ENCODE results near the gene SUSD4. TPM values are rescaled to one million over a fixed set of nuclear protein-coding genes. Genes with fewer than 3 reads are reported as not detected.

SUSD4 gene
- total and polyA plus RNA-seq, 2 of the 8 experiments (the other 6 are each of a cell fraction or from before 2014, with no cell fraction given) = 3.9 to 5.2 TPM

- WGBS, 2 experiments (ENCODE audit: extremely low coverage in 1 of 2, insufficient coverage in 1 of 2, insufficient read length in 1 of 2, insufficient replicate concordance in 2 of 2, low coverage in 1 of 2, low lambda C conversion rate in 2 of 2, missing lambda C conversion rate in 1 of 2) = 90% methylated on average over 6 of the region's 6 CpGs; no CpG with 5 or more reads in 1 of the 2 experiments
- Histone ChIP-seq H3K36me3 (ENCODE audit: control insufficient read depth in 2 of 4, insufficient read depth in 4 of 4, low read length in 3 of 4) (no peaks in the 10 kb centered on the region), H4K20me1 (replicated peaks in 1 of 2; ENCODE audit: control insufficient read depth in 1 of 2, insufficient read depth in 2 of 2, low read length in 2 of 2) (no peaks in the 10 kb centered on the region), H3K4me3 (ENCODE audit: extremely low read depth in 1 of 4, insufficient read depth in 2 of 4, low read depth in 3 of 4, low read length in 4 of 4) (no peak overlapping the region), H3K27me3 (replicated peaks in 1 of 4; ENCODE audit: control insufficient read depth in 3 of 4, extremely low read depth in 1 of 4, insufficient read depth in 3 of 4, low read length in 3 of 4) (no peaks in the 10 kb centered on the region; a peak in 1 of 7 replicates), H3K18ac (ENCODE audit: extremely low read depth, low read length) (no peak overlapping the region), H2BK12ac (ENCODE audit: low read depth, low read length) (no peak overlapping the region), H2BK120ac (replicated peaks; ENCODE audit: low read depth, low read length) (no peak overlapping the region), H3K27ac (ENCODE audit: low read depth, low read length) (no peak overlapping the region), H4K91ac (replicated peaks; ENCODE audit: insufficient read length, low read length) (no peak overlapping the region), H3K14ac (ENCODE audit: insufficient read length) (no peak overlapping the region), H3K56ac (replicated peaks; ENCODE audit: insufficient read length, low read depth, low read length) (no peak overlapping the region), H2AK5ac (ENCODE audit: low read depth, low read length) (no peak overlapping the region), H2BK20ac (ENCODE audit: low read length) (no peak overlapping the region), H3K79me2 (ENCODE audit: control insufficient read depth in 1 of 2, insufficient read depth in 2 of 2, low read length in 2 of 2) (no peaks in the 10 kb centered on the region), H3K9me3 (ENCODE audit: insufficient read depth in 2 of 2, low read depth in 1 of 2, low read length in 1 of 2) (no peaks in the 10 kb centered on the region), H3K23me2 (ENCODE audit: low read depth, low read length) (no peaks in the 10 kb centered on the region), H3K9ac (replicated peaks in 1 of 4; ENCODE audit: extremely low read depth in 1 of 4, low read depth in 3 of 4, low read length in 3 of 4) (no peak overlapping the region), H3K4ac (replicated peaks; ENCODE audit: insufficient read length, low read depth, low read length) (no peak overlapping the region), H4K8ac (ENCODE audit: extremely low read depth, insufficient read depth, low read length) (no peak overlapping the region), H3K4me1 (replicated peaks in 1 of 4; ENCODE audit: control insufficient read depth in 3 of 4, insufficient read depth in 4 of 4, low read length in 3 of 4) (peaks cover 0 to 1% (median 0%) of the 10 kb centered on the region in 4 experiments; a peak in 2 of 7 replicates), H2AFZ (ENCODE audit: low read length) (no peak overlapping the region), H3K4me2 (ENCODE audit: insufficient read depth in 1 of 2, low read depth in 2 of 2, low read length in 2 of 2) (no peak overlapping the region), H3K23ac (ENCODE audit: insufficient read length) (no peak overlapping the region), H2BK15ac (ENCODE audit: low read length) (no peak overlapping the region), H2BK5ac (ENCODE audit: low read depth, low read length) (no peak overlapping the region), H3K79me1 (ENCODE audit: low read depth, low read length) (no peaks in the 10 kb centered on the region), H4K5ac (ENCODE audit: insufficient read length, low read depth, low read length) (no peak overlapping the region)
- CTCF ChIA-PET (ENCODE audit: partially characterized antibody) = interaction anchor here (0.6 to 2.7 kb wide), 5 partner anchors 10 to 415 kb away, joined by 3 to 6 read pairs (median 5); no protein-coding TSS in a partner anchor
- no peak for TF ChIP-seq RBBP5 (IDR thresholded peaks at IDR 0.05; ENCODE audit: borderline replicate concordance, low read depth, low read length)
- no peak for TF ChIP-seq E2F6 (IDR thresholded peaks at IDR 0.05)
- no peak for TF ChIP-seq SAP30 (IDR thresholded peaks at IDR 0.05; ENCODE audit: insufficient read depth, insufficient replicate concordance, low read length)
- TF ChIP-seq YY1 (IDR thresholded peaks at IDR 0.05; ENCODE audit: low read depth, low read length) = no peak
- no peak for TF ChIP-seq POU5F1 (IDR thresholded peaks at IDR 0.05; ENCODE audit: low read depth, low read length)
- TF ChIP-seq CBX8 (IDR thresholded peaks at IDR 0.05; ENCODE audit: borderline replicate concordance, low read depth, low read length) = no peak
- no peak for TF ChIP-seq TBP (IDR thresholded peaks at IDR 0.05; ENCODE audit: low read depth, low read length)
- FAIRE-seq (no peak), DNase-seq (ENCODE audit: low read depth in 1 of 2, low spot score in 2 of 2) (peak in 1 of 2 experiments; percentile 27)
- POLR2A ChIA-PET (ENCODE audit: partially characterized antibody) = no interaction called here
Measured at GRCh38 chr1:223250632-223251015, 113.4 kb downstream of the SUSD4 start.

All from H1 (cell line).